Progenitor cell of endocrine pancreas (in vitro differentiated cells): Measurements from ENCODE around the gene SLX4IP. TPM values are rescaled to one million over a fixed set of nuclear protein-coding genes. Genes with fewer than 3 reads are reported as not detected.

Experiments
- DNase-seq: peaks from one replicate; pipeline ENCODE4 v3.0.0; 2021; ENCODE audit warnings: low spot score; ENCODE audit not compliant: unreplicated experiment
- H3K27ac Mint-ChIP-seq: 2 replicates; pipeline ENCODE4 v1.8.0; 2021; ENCODE audit warnings: mild to moderate bottlenecking, moderate library complexity, mixed read lengths
- H3K27me3 Mint-ChIP-seq: 2 replicates; pipeline ENCODE4 v1.8.0; 2021; ENCODE audit warnings: mixed read lengths
- H3K36me3 Mint-ChIP-seq: 2 replicates; pipeline ENCODE4 v1.8.0; 2022; ENCODE audit warnings: mixed read lengths; ENCODE audit not compliant: insufficient read depth
- H3K4me1 Mint-ChIP-seq: 2 replicates; pipeline ENCODE4 v1.8.0; 2021; ENCODE audit warnings: low read depth, mixed read lengths
- H3K4me3 Mint-ChIP-seq: 2 replicates; pipeline ENCODE4 v1.8.0; 2021; ENCODE audit warnings: low read depth, mild to moderate bottlenecking, moderate library complexity, mixed read lengths
- H3K9me3 Mint-ChIP-seq: 2 replicates; pipeline ENCODE4 v1.8.0; 2021; ENCODE audit warnings: low read depth, mixed read lengths
- CTCF ChIP-seq: fragments of 200-600 bp; sonication (generic); IDR thresholded peaks from one replicate; pipeline ENCODE4 v1.5.0; 2021; ENCODE audit warnings: antibody characterized with exemption, mild to moderate bottlenecking; ENCODE audit not compliant: unreplicated experiment
- total RNA-seq: library from RNA; stranded (reverse); gene quantifications from 2 replicates; pipeline ENCODE4 v1.2.1, GENCODE V29; 2021

Gene SLX4IP
- total RNA-seq, 1 donor from 2014 or later: 12.0 TPM

GRCh38 chr20:10622657-10623418 lies 187.7 kb downstream of the SLX4IP start:
- no peaks in the 10 kb centered on the region for H3K27me3 Mint-ChIP-seq
- no peak for DNase-seq
- H3K4me1 Mint-ChIP-seq: peaks cover 11% of the 10 kb centered on the region
- no peak overlapping the region for H3K27ac Mint-ChIP-seq
- TF ChIP-seq CTCF: no peak
- H3K9me3 Mint-ChIP-seq: no peaks in the 10 kb centered on the region
- no peak overlapping the region for H3K4me3 Mint-ChIP-seq
- H3K36me3 Mint-ChIP-seq: peaks cover 8% of the 10 kb centered on the region

GRCh38 chr20:10625641-10626040 lies 190.5 kb downstream of the SLX4IP start:
- Mint-ChIP-seq H3K27ac (no peak overlapping the region), H3K27me3 (no peaks in the 10 kb centered on the region)

GRCh38 chr20:10626896-10627295 lies 191.8 kb downstream of the SLX4IP start:
- H3K4me3 Mint-ChIP-seq: no peak overlapping the region
- no peaks in the 10 kb centered on the region for H3K9me3 Mint-ChIP-seq
- DNase-seq: no peak
- peaks cover 12% of the 10 kb centered on the region for H3K4me1 Mint-ChIP-seq
- H3K27ac Mint-ChIP-seq: no peak overlapping the region
- H3K36me3 Mint-ChIP-seq: peaks cover 8% of the 10 kb centered on the region
- TF ChIP-seq CTCF: no peak
- H3K27me3 Mint-ChIP-seq: no peaks in the 10 kb centered on the region

More at GRCh38 chr20:10625641-10626040, 190.5 kb downstream of the SLX4IP start:
- H3K9me3 Mint-ChIP-seq: no peaks in the 10 kb centered on the region
- H3K4me3 Mint-ChIP-seq: no peak overlapping the region
- no peak for DNase-seq
- peaks cover 16% of the 10 kb centered on the region for H3K4me1 Mint-ChIP-seq
- no peak for TF ChIP-seq CTCF
- H3K36me3 Mint-ChIP-seq: peaks cover 8% of the 10 kb centered on the region

- peaks cover 12% of the 10 kb centered on the region for H3K4me1 Mint-ChIP-seq
Observed at GRCh38 chr20:10629946-10630650, 195.0 kb downstream of the SLX4IP start.

More at GRCh38 chr20:10629946-10630650, 195.0 kb downstream of the SLX4IP start:
- no peak for DNase-seq
- Mint-ChIP-seq H3K9me3 (no peaks in the 10 kb centered on the region), H3K36me3 (peaks cover 2% of the 10 kb centered on the region), H3K27me3 (no peaks in the 10 kb centered on the region), H3K4me3 (no peak overlapping the region), H3K27ac (no peak overlapping the region)
- no peak for TF ChIP-seq CTCF
